ENCODE results near the gene NPHP4.

Gene NPHP4

GRCh38 chr1:5876094-5876650, 116.1 kb downstream of the NPHP4 start:
- Mint-ChIP-seq H3K36me3 (ENCODE audit: low read depth) (peaks cover 8% of the 10 kb centered on the region), H3K27me3 (ENCODE audit: low read depth) (no peaks in the 10 kb centered on the region), H3K27ac (no peak overlapping the region), H3K4me3 (no peak overlapping the region), H3K9me3 (peaks cover 8% of the 10 kb centered on the region), H3K4me1 (ENCODE audit: low read depth) (peaks cover 3% of the 10 kb centered on the region)

GRCh38 chr1:5875345-5875910, 116.8 kb downstream of the NPHP4 start:
- Mint-ChIP-seq H3K27ac (no peak overlapping the region), H3K4me1 (ENCODE audit: low read depth) (peaks cover 3% of the 10 kb centered on the region), H3K36me3 (ENCODE audit: low read depth) (peaks cover 8% of the 10 kb centered on the region), H3K27me3 (ENCODE audit: low read depth) (no peaks in the 10 kb centered on the region), H3K9me3 (peaks cover 8% of the 10 kb centered on the region), H3K4me3 (no peak overlapping the region)

- Mint-ChIP-seq H3K9me3 (peaks cover 4% of the 10 kb centered on the region), H3K36me3 (ENCODE audit: low read depth) (peaks cover 3% of the 10 kb centered on the region), H3K27me3 (ENCODE audit: low read depth) (no peaks in the 10 kb centered on the region), H3K4me3 (no peak overlapping the region), H3K27ac (no peak overlapping the region), H3K4me1 (ENCODE audit: low read depth) (peaks cover 3% of the 10 kb centered on the region)
Observed at GRCh38 chr1:5874416-5875110, 117.7 kb downstream of the NPHP4 start.

- Mint-ChIP-seq H3K9me3 (peaks cover 9% of the 10 kb centered on the region), H3K27me3 (ENCODE audit: low read depth) (no peaks in the 10 kb centered on the region), H3K4me1 (ENCODE audit: low read depth) (peaks cover 3% of the 10 kb centered on the region), H3K27ac (no peak overlapping the region), H3K36me3 (ENCODE audit: low read depth) (no peaks in the 10 kb centered on the region), H3K4me3 (no peak overlapping the region)
Observed at GRCh38 chr1:5873556-5873955, 118.7 kb downstream of the NPHP4 start.

- Mint-ChIP-seq H3K27ac (no peak overlapping the region), H3K4me3 (no peak overlapping the region), H3K4me1 (ENCODE audit: low read depth) (peaks cover 3% of the 10 kb centered on the region), H3K36me3 (ENCODE audit: low read depth) (no peaks in the 10 kb centered on the region), H3K9me3 (peaks cover 12% of the 10 kb centered on the region), H3K27me3 (ENCODE audit: low read depth) (no peaks in the 10 kb centered on the region)
Observed at GRCh38 chr1:5872886-5873285, 119.3 kb downstream of the NPHP4 start.

- peaks cover 3% of the 10 kb centered on the region for H3K4me1 Mint-ChIP-seq (ENCODE audit: low read depth)
- H3K36me3 Mint-ChIP-seq (ENCODE audit: low read depth), result no peaks in the 10 kb centered on the region
- H3K27me3 Mint-ChIP-seq (ENCODE audit: low read depth), result no peaks in the 10 kb centered on the region
- no peak overlapping the region for H3K4me3 Mint-ChIP-seq
- no peak overlapping the region for H3K27ac Mint-ChIP-seq
- H3K9me3 Mint-ChIP-seq, result peaks cover 12% of the 10 kb centered on the region
Observed at GRCh38 chr1:5868931-5869500, 123.2 kb downstream of the NPHP4 start.

- no peaks in the 10 kb centered on the region for H3K36me3 Mint-ChIP-seq (ENCODE audit: low read depth)
- H3K4me1 Mint-ChIP-seq (ENCODE audit: low read depth), result no peaks in the 10 kb centered on the region
- H3K27me3 Mint-ChIP-seq (ENCODE audit: low read depth), result no peaks in the 10 kb centered on the region
- no peak overlapping the region for H3K4me3 Mint-ChIP-seq
- H3K27ac Mint-ChIP-seq, result no peak overlapping the region
- H3K9me3 Mint-ChIP-seq, result peaks cover 12% of the 10 kb centered on the region
Observed at GRCh38 chr1:5865774-5866173, 126.5 kb downstream of the NPHP4 start.

- H3K27me3 Mint-ChIP-seq (ENCODE audit: low read depth), result no peaks in the 10 kb centered on the region
- H3K9me3 Mint-ChIP-seq, result peaks cover 12% of the 10 kb centered on the region
- H3K36me3 Mint-ChIP-seq (ENCODE audit: low read depth), result no peaks in the 10 kb centered on the region
- H3K27ac Mint-ChIP-seq, result no peak overlapping the region
- no peaks in the 10 kb centered on the region for H3K4me1 Mint-ChIP-seq (ENCODE audit: low read depth)
- no peak overlapping the region for H3K4me3 Mint-ChIP-seq
Observed at GRCh38 chr1:5865056-5865455, 127.2 kb downstream of the NPHP4 start.

GRCh38 chr1:5864256-5864655, 128.0 kb downstream of the NPHP4 start:
- Mint-ChIP-seq H3K9me3 (peaks cover 9% of the 10 kb centered on the region), H3K27ac (no peak overlapping the region), H3K36me3 (ENCODE audit: low read depth) (no peaks in the 10 kb centered on the region), H3K27me3 (ENCODE audit: low read depth) (no peaks in the 10 kb centered on the region), H3K4me3 (no peak overlapping the region), H3K4me1 (ENCODE audit: low read depth) (no peaks in the 10 kb centered on the region)

- no peaks in the 10 kb centered on the region for H3K27me3 Mint-ChIP-seq (ENCODE audit: low read depth)
- no peaks in the 10 kb centered on the region for H3K4me1 Mint-ChIP-seq (ENCODE audit: low read depth)
- no peak overlapping the region for H3K27ac Mint-ChIP-seq
- no peaks in the 10 kb centered on the region for H3K36me3 Mint-ChIP-seq (ENCODE audit: low read depth)
- H3K9me3 Mint-ChIP-seq, result no peaks in the 10 kb centered on the region
- H3K4me3 Mint-ChIP-seq, result no peak overlapping the region
Observed at GRCh38 chr1:5863238-5863637, 129.0 kb downstream of the NPHP4 start.

GRCh38 chr1:5861871-5862825, 130.1 kb downstream of the NPHP4 start:
- Mint-ChIP-seq H3K4me1 (ENCODE audit: low read depth) (no peaks in the 10 kb centered on the region), H3K9me3 (no peaks in the 10 kb centered on the region), H3K36me3 (ENCODE audit: low read depth) (no peaks in the 10 kb centered on the region), H3K27me3 (ENCODE audit: low read depth) (no peaks in the 10 kb centered on the region), H3K27ac (no peak overlapping the region), H3K4me3 (no peak overlapping the region)

- no peaks in the 10 kb centered on the region for H3K4me1 Mint-ChIP-seq (ENCODE audit: low read depth)
- no peak overlapping the region for H3K4me3 Mint-ChIP-seq
- H3K27ac Mint-ChIP-seq, result no peak overlapping the region
- H3K27me3 Mint-ChIP-seq (ENCODE audit: low read depth), result no peaks in the 10 kb centered on the region
- H3K36me3 Mint-ChIP-seq (ENCODE audit: low read depth), result no peaks in the 10 kb centered on the region
- H3K9me3 Mint-ChIP-seq, result no peaks in the 10 kb centered on the region
Observed at GRCh38 chr1:5860277-5860676, 131.9 kb downstream of the NPHP4 start.

GRCh38 chr1:5859766-5860165, 132.5 kb downstream of the NPHP4 start:
- H3K27me3 Mint-ChIP-seq (ENCODE audit: low read depth), result no peaks in the 10 kb centered on the region
- no peaks in the 10 kb centered on the region for H3K9me3 Mint-ChIP-seq
- H3K4me1 Mint-ChIP-seq (ENCODE audit: low read depth), result no peaks in the 10 kb centered on the region
- H3K27ac Mint-ChIP-seq, result no peak overlapping the region
- H3K36me3 Mint-ChIP-seq (ENCODE audit: low read depth), result no peaks in the 10 kb centered on the region
- H3K4me3 Mint-ChIP-seq, result no peak overlapping the region

GRCh38 chr1:5858844-5859407, 133.3 kb downstream of the NPHP4 start:
- Mint-ChIP-seq H3K4me3 (no peak overlapping the region), H3K9me3 (no peaks in the 10 kb centered on the region), H3K4me1 (ENCODE audit: low read depth) (no peaks in the 10 kb centered on the region), H3K27me3 (ENCODE audit: low read depth) (no peaks in the 10 kb centered on the region), H3K36me3 (ENCODE audit: low read depth) (no peaks in the 10 kb centered on the region), H3K27ac (no peak overlapping the region)
